H1 (cell line): ENCODE data around the gene ITPKC. TPM values are rescaled to one million over a fixed set of nuclear protein-coding genes. Genes with fewer than 3 reads are reported as not detected.

ENCODE experiments used
- CTCF ChIA-PET: fragments of 300-600 bp; sonication (Branson Sonifier 250); formaldehyde crosslinking; loops from one replicate; lab custom pipeline; 2021; ENCODE audit not compliant: partially characterized antibody; lab: Charles Lee
- POLR2A ChIA-PET: fragments of 300-600 bp; sonication (Branson Sonifier 250); formaldehyde crosslinking; loops from one replicate; lab custom pipeline; 2021; ENCODE audit warnings: inconsistent platforms; ENCODE audit not compliant: partially characterized antibody; lab: Charles Lee
- DNase-seq, 2 experiments: peaks; one replicate each; pipeline versions ENCODE4 v3.0.0 to v3.0.0-alpha.2; 2010 to 2022; ENCODE audit warnings: low spot score in 2 of 2, low read depth in 1 of 2, mixed read lengths in 1 of 2
- FAIRE-seq: peaks from 2 replicates; lab custom pipeline; 2011; peaks lifted over from hg19 to GRCh38; lab: Jason Lieb, UNC
- H2AFZ ChIP-seq: 2 replicates; pipeline ENCODE4 v1.8.1; 2012; ENCODE audit warnings: low read length, inconsistent platforms
- H2AK5ac ChIP-seq: 2 replicates; pipeline ENCODE4 v1.6.1; 2013; ENCODE audit warnings: low read depth, low read length
- H2BK120ac ChIP-seq: replicated peaks from 2 replicates; pipeline ENCODE3; 2013; ENCODE audit warnings: low read depth, low read length, inconsistent platforms
- H2BK12ac ChIP-seq: 2 replicates; pipeline ENCODE4 v1.6.1; 2013; ENCODE audit warnings: low read depth, low read length
- H2BK15ac ChIP-seq: 2 replicates; pipeline ENCODE4 v1.6.1; 2013; ENCODE audit warnings: low read length
- H2BK20ac ChIP-seq: 2 replicates; pipeline ENCODE4 v1.6.1; 2013; ENCODE audit warnings: low read length
- H2BK5ac ChIP-seq: 2 replicates; pipeline ENCODE4 v1.6.1; 2013; ENCODE audit warnings: low read depth, low read length
- H3K14ac ChIP-seq: 2 replicates; pipeline ENCODE4 v1.6.1; 2013; ENCODE audit warnings: inconsistent platforms; ENCODE audit not compliant: insufficient read length
- H3K18ac ChIP-seq: 2 replicates; pipeline ENCODE4 v1.6.1; 2013; ENCODE audit warnings: low read length; ENCODE audit errors: extremely low read depth
- H3K23ac ChIP-seq: 2 replicates; pipeline ENCODE4 v1.6.1; 2013; ENCODE audit warnings: inconsistent platforms; ENCODE audit not compliant: insufficient read length
- H3K23me2 ChIP-seq: 2 replicates; pipeline ENCODE4 v1.6.1; 2013; ENCODE audit warnings: low read depth, low read length
- H3K27ac ChIP-seq: 2 replicates; pipeline ENCODE4 v1.6.1; 2011; ENCODE audit warnings: low read depth, low read length, inconsistent platforms
- H3K27me3 ChIP-seq, 4 experiments: replicated peaks in 1 of 4; 1 replicate in 1 of 4; 2 replicates in 3 of 4; pipeline versions ENCODE4 v1.6.1 to v1.8.1; 2011 to 2013; ENCODE audit warnings: low read length in 3 of 4, mild to moderate bottlenecking in 3 of 4, inconsistent platforms in 2 of 4, mixed read lengths in 2 of 4, moderate library complexity in 1 of 4; ENCODE audit not compliant: control insufficient read depth in 3 of 4, insufficient read depth in 3 of 4; ENCODE audit errors: extremely low read depth in 1 of 4
- H3K36me3 ChIP-seq, 4 experiments: 2 replicates each; pipeline versions ENCODE4 v1.6.1 to v1.8.1; 2011 to 2013; ENCODE audit warnings: mild to moderate bottlenecking in 4 of 4, low read length in 3 of 4, moderate library complexity in 2 of 4, control low read depth in 1 of 4, inconsistent platforms in 1 of 4; ENCODE audit not compliant: insufficient read depth in 4 of 4, control insufficient read depth in 2 of 4
- H3K4ac ChIP-seq: replicated peaks from 2 replicates; pipeline ENCODE3; 2013; ENCODE audit warnings: low read length, low read depth, mixed read lengths, inconsistent platforms; ENCODE audit not compliant: insufficient read length
- H3K4me1 ChIP-seq, 4 experiments: replicated peaks in 1 of 4; 1 replicate in 1 of 4; 2 replicates in 3 of 4; pipeline versions ENCODE4 v1.6.1 to v1.8.1; 2011 to 2013; ENCODE audit warnings: low read length in 3 of 4, inconsistent platforms in 2 of 4, mixed read lengths in 1 of 4; ENCODE audit not compliant: insufficient read depth in 4 of 4, control insufficient read depth in 3 of 4
- H3K4me2 ChIP-seq, 2 experiments: 2 replicates each; pipeline versions ENCODE4 v1.6.1 to v1.8.1; 2011 to 2013; ENCODE audit warnings: low read depth in 2 of 2, low read length in 2 of 2, control low read depth in 1 of 2, inconsistent platforms in 1 of 2, mild to moderate bottlenecking in 1 of 2; ENCODE audit not compliant: insufficient read depth in 1 of 2
- H3K4me3 ChIP-seq, 4 experiments: fragments of 200-600, 300-600 bp in 1 of 4; sonication (generic), shearing (Covaris generic), sonication (Bioruptor Twin) in 1 of 4; 2 replicates each; pipeline versions ENCODE4 v1.5.1 to v1.8.1; 2011 to 2016; ENCODE audit warnings: low read length in 4 of 4, low read depth in 3 of 4, control low read depth in 2 of 4, inconsistent platforms in 2 of 4, mild to moderate bottlenecking in 2 of 4, mixed read lengths in 1 of 4, moderate library complexity in 1 of 4; ENCODE audit not compliant: insufficient read depth in 2 of 4; ENCODE audit errors: extremely low read depth in 1 of 4
- H3K56ac ChIP-seq: replicated peaks from 2 replicates; pipeline ENCODE3; 2013; ENCODE audit warnings: low read depth, mild to moderate bottlenecking, mixed read lengths, low read length, inconsistent platforms; ENCODE audit not compliant: insufficient read length
- H3K79me1 ChIP-seq: 2 replicates; pipeline ENCODE4 v1.6.1; 2013; ENCODE audit warnings: low read depth, low read length, control low read depth
- H3K79me2 ChIP-seq, 2 experiments: 2 replicates each; pipeline versions ENCODE4 v1.6.1 to v1.8.1; 2012 to 2013; ENCODE audit warnings: low read length in 2 of 2, mild to moderate bottlenecking in 2 of 2, inconsistent platforms in 1 of 2; ENCODE audit not compliant: insufficient read depth in 2 of 2, control insufficient read depth in 1 of 2
- H3K9ac ChIP-seq, 4 experiments: replicated peaks in 1 of 4; 1 replicate in 1 of 4; 2 replicates in 3 of 4; pipeline versions ENCODE4 v1.6.1 to v1.8.1; 2011 to 2013; ENCODE audit warnings: low read depth in 3 of 4, low read length in 3 of 4, control low read depth in 2 of 4, mild to moderate bottlenecking in 2 of 4, moderate library complexity in 2 of 4, inconsistent platforms in 1 of 4; ENCODE audit errors: extremely low read depth in 1 of 4
- H3K9me3 ChIP-seq, 2 experiments: 2 replicates each; pipeline versions ENCODE4 v1.6.1 to v1.8.1; 2012 to 2013; ENCODE audit warnings: mild to moderate bottlenecking in 2 of 2, moderate library complexity in 2 of 2, control low read depth in 1 of 2, inconsistent platforms in 1 of 2, low read depth in 1 of 2, low read length in 1 of 2, mixed read lengths in 1 of 2; ENCODE audit not compliant: insufficient read depth in 2 of 2
- H4K20me1 ChIP-seq, 2 experiments: replicated peaks in 1 of 2; 2 replicates each; pipeline versions ENCODE3 to v1.8.1; 2011 to 2013; ENCODE audit warnings: inconsistent platforms in 2 of 2, low read length in 2 of 2, mild to moderate bottlenecking in 1 of 2; ENCODE audit not compliant: insufficient read depth in 2 of 2, control insufficient read depth in 1 of 2
- H4K5ac ChIP-seq: 2 replicates; pipeline ENCODE4 v1.6.1; 2013; ENCODE audit warnings: low read length, low read depth, mixed read lengths, inconsistent platforms; ENCODE audit not compliant: insufficient read length
- H4K8ac ChIP-seq: 2 replicates; pipeline ENCODE4 v1.8.0; 2013; ENCODE audit warnings: mild to moderate bottlenecking, moderate library complexity, low read length, inconsistent platforms; ENCODE audit not compliant: insufficient read depth; ENCODE audit errors: extremely low read depth
- H4K91ac ChIP-seq: replicated peaks from 2 replicates; pipeline ENCODE3; 2013; ENCODE audit warnings: low read length, mixed read lengths, inconsistent platforms; ENCODE audit not compliant: insufficient read length
- ASH2L ChIP-seq: fragments of 200-600, 300-600 bp; sonication (generic); IDR thresholded peaks from one replicate; pipeline ENCODE4 v1.7.1; 2017; ENCODE audit warnings: low read length
- E2F6 ChIP-seq: IDR thresholded peaks from 2 replicates; pipeline ENCODE4 v1.6.1; 2012; ENCODE audit warnings: inconsistent platforms
- RBBP5 ChIP-seq: IDR thresholded peaks from 2 replicates; pipeline ENCODE4 v1.7.1; 2012; ENCODE audit warnings: low read depth, mild to moderate bottlenecking, inconsistent platforms, low read length, moderate library complexity, borderline replicate concordance
- WGBS, 2 experiments: shearing (Covaris generic) in 1 of 2; methylation state at CpG; one replicate each; pipeline versions ENCODE4 v1.1.6 to v1.1.7; 2013 to 2015; ENCODE audit warnings: low lambda C conversion rate in 2 of 2, mixed read lengths in 2 of 2, inconsistent platforms in 1 of 2, low coverage in 1 of 2, missing lambda C conversion rate in 1 of 2; ENCODE audit not compliant: insufficient replicate concordance in 2 of 2, insufficient coverage in 1 of 2, insufficient read length in 1 of 2; ENCODE audit errors: extremely low coverage in 1 of 2, missing lambda C conversion rate in 1 of 2; 5-methylcytosine and 5-hydroxymethylcytosine counted together
- polyA plus RNA-seq, 7 experiments: library from polyadenylated mRNA; depleted of rRNA in 3 of 7; stranded (reverse) in 5 of 7; unstranded in 2 of 7; fragments of >200 nt in 5 of 7; fragments of 200-250 nt in 2 of 7; gene quantifications; 1 replicate in 5 of 7; 2 replicates in 1 of 7; 4 replicates in 1 of 7; pipeline versions ENCODE4 v1.2.1 to v1.2.3, GENCODE V29; 2011 to 2013; ENCODE audit warnings: missing spikeins in 2 of 7, mixed read lengths in 2 of 7
- total RNA-seq: library from RNA; stranded (reverse); fragmentation: NEBNext Ultra II Directional; extraction: Animal tissue kit (Norgen Biotek cat#: 25700); gene quantifications from 2 replicates; pipeline ENCODE4 v1.2.1, GENCODE V29; 2021

The ITPKC gene
- total and polyA plus RNA-seq, 2 of the 8 experiments (the other 6 are each of a cell fraction or from before 2014, with no cell fraction given), result 5.2 to 8.9 TPM

DNA sequence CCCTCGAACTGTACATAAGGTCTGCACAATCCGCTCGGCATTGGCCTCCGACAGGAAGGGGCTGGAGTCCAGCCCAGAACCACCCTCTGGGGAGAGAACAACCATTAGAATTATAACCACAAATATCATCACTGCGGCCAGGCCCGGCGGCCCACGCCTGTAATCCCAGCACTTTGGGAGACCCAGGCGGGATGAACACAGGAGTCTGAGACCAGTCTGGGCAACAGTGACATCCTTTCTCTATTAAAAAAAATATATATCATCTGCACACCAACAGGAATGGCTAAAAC lies 11.6 kb upstream of the ITPKC start:
- Histone ChIP-seq H3K56ac (no peak overlapping the region), H3K4ac (no peak overlapping the region), H3K23me2 (no peaks in the 10 kb centered on the region), H3K79me2 (no peaks in the 10 kb centered on the region), H3K4me2 (no peak overlapping the region), H4K5ac (no peak overlapping the region), H2AK5ac (no peak overlapping the region), H2BK5ac (no peak overlapping the region), H2BK20ac (no peak overlapping the region), H3K9ac (no peak overlapping the region), H3K36me3 (peaks cover 12 to 40% (median 29%) of the 10 kb centered on the region in 4 experiments; a peak in 7 of 8 replicates), H3K4me3 (no peak overlapping the region), H2AFZ (no peak overlapping the region), H3K79me1 (no peaks in the 10 kb centered on the region), H4K20me1 (peaks cover 0 to 6% of the 10 kb centered on the region in 2 experiments), H3K4me1 (peaks cover 0 to 4% (median 1%) of the 10 kb centered on the region in 4 experiments; a peak in 5 of 7 replicates), H2BK120ac (no peak overlapping the region), H2BK12ac (no peak overlapping the region), H3K18ac (no peak overlapping the region), H3K27ac (no peak overlapping the region), H3K27me3 (no peaks in the 10 kb centered on the region), H3K9me3 (no peaks in the 10 kb centered on the region), H2BK15ac (no peak overlapping the region), H3K14ac (no peak overlapping the region), H4K8ac (no peak overlapping the region), H3K23ac (no peak overlapping the region), H4K91ac (no peak overlapping the region)
- FAIRE-seq (no peak), DNase-seq (no peak)
- 95% methylated on average over 9 of the region's 9 CpGs; no CpG with 5 or more reads in 1 of the 2 experiments for whole genome bisulfite sequencing, 2 experiments
- ChIA-PET POLR2A (no interaction called here), CTCF (interaction anchor here (2.4 kb wide), 1 partner anchor 42 kb away, joined by 12 read pairs; no protein-coding TSS in a partner anchor)
- TF ChIP-seq RBBP5, result no peak
- no peak for TF ChIP-seq ASH2L
- no peak for TF ChIP-seq E2F6
